H1 (cell line): Measurements from ENCODE around the gene TSSK6. TPM values are rescaled to one million over a fixed set of nuclear protein-coding genes. Genes with fewer than 3 reads are reported as not detected.
A peak's percentile ranks its signal among the peaks of the same experiment; 100 is the strongest.

Source experiments
- CTCF ChIA-PET: fragments of 300-600 bp; sonication (Branson Sonifier 250); formaldehyde crosslinking; loops from one replicate; lab custom pipeline; 2021; ENCODE audit not compliant: partially characterized antibody; lab: Charles Lee
- POLR2A ChIA-PET: fragments of 300-600 bp; sonication (Branson Sonifier 250); formaldehyde crosslinking; loops from one replicate; lab custom pipeline; 2021; ENCODE audit warnings: inconsistent platforms; ENCODE audit not compliant: partially characterized antibody; lab: Charles Lee
- DNase-seq, 2 experiments: peaks; one replicate each; pipeline versions ENCODE4 v3.0.0 to v3.0.0-alpha.2; 2010 to 2022; ENCODE audit warnings: low spot score in 2 of 2, low read depth in 1 of 2, mixed read lengths in 1 of 2
- FAIRE-seq: peaks from 2 replicates; lab custom pipeline; 2011; peaks lifted over from hg19 to GRCh38; lab: Jason Lieb, UNC
- H2AFZ ChIP-seq: 2 replicates; pipeline ENCODE4 v1.8.1; 2012; ENCODE audit warnings: low read length, inconsistent platforms
- H2AK5ac ChIP-seq: 2 replicates; pipeline ENCODE4 v1.6.1; 2013; ENCODE audit warnings: low read depth, low read length
- H2BK120ac ChIP-seq: replicated peaks from 2 replicates; pipeline ENCODE3; 2013; ENCODE audit warnings: low read depth, low read length, inconsistent platforms
- H2BK12ac ChIP-seq: 2 replicates; pipeline ENCODE4 v1.6.1; 2013; ENCODE audit warnings: low read depth, low read length
- H2BK15ac ChIP-seq: 2 replicates; pipeline ENCODE4 v1.6.1; 2013; ENCODE audit warnings: low read length
- H2BK20ac ChIP-seq: 2 replicates; pipeline ENCODE4 v1.6.1; 2013; ENCODE audit warnings: low read length
- H2BK5ac ChIP-seq: 2 replicates; pipeline ENCODE4 v1.6.1; 2013; ENCODE audit warnings: low read depth, low read length
- H3K14ac ChIP-seq: 2 replicates; pipeline ENCODE4 v1.6.1; 2013; ENCODE audit warnings: inconsistent platforms; ENCODE audit not compliant: insufficient read length
- H3K18ac ChIP-seq: 2 replicates; pipeline ENCODE4 v1.6.1; 2013; ENCODE audit warnings: low read length; ENCODE audit errors: extremely low read depth
- H3K23ac ChIP-seq: 2 replicates; pipeline ENCODE4 v1.6.1; 2013; ENCODE audit warnings: inconsistent platforms; ENCODE audit not compliant: insufficient read length
- H3K23me2 ChIP-seq: 2 replicates; pipeline ENCODE4 v1.6.1; 2013; ENCODE audit warnings: low read depth, low read length
- H3K27ac ChIP-seq: 2 replicates; pipeline ENCODE4 v1.6.1; 2011; ENCODE audit warnings: low read depth, low read length, inconsistent platforms
- H3K27me3 ChIP-seq, 4 experiments: replicated peaks in 1 of 4; 1 replicate in 1 of 4; 2 replicates in 3 of 4; pipeline versions ENCODE4 v1.6.1 to v1.8.1; 2011 to 2013; ENCODE audit warnings: low read length in 3 of 4, mild to moderate bottlenecking in 3 of 4, inconsistent platforms in 2 of 4, mixed read lengths in 2 of 4, moderate library complexity in 1 of 4; ENCODE audit not compliant: control insufficient read depth in 3 of 4, insufficient read depth in 3 of 4; ENCODE audit errors: extremely low read depth in 1 of 4
- H3K36me3 ChIP-seq, 4 experiments: 2 replicates each; pipeline versions ENCODE4 v1.6.1 to v1.8.1; 2011 to 2013; ENCODE audit warnings: mild to moderate bottlenecking in 4 of 4, low read length in 3 of 4, moderate library complexity in 2 of 4, control low read depth in 1 of 4, inconsistent platforms in 1 of 4; ENCODE audit not compliant: insufficient read depth in 4 of 4, control insufficient read depth in 2 of 4
- H3K4ac ChIP-seq: replicated peaks from 2 replicates; pipeline ENCODE3; 2013; ENCODE audit warnings: low read length, low read depth, mixed read lengths, inconsistent platforms; ENCODE audit not compliant: insufficient read length
- H3K4me1 ChIP-seq, 4 experiments: replicated peaks in 1 of 4; 1 replicate in 1 of 4; 2 replicates in 3 of 4; pipeline versions ENCODE4 v1.6.1 to v1.8.1; 2011 to 2013; ENCODE audit warnings: low read length in 3 of 4, inconsistent platforms in 2 of 4, mixed read lengths in 1 of 4; ENCODE audit not compliant: insufficient read depth in 4 of 4, control insufficient read depth in 3 of 4
- H3K4me2 ChIP-seq, 2 experiments: 2 replicates each; pipeline versions ENCODE4 v1.6.1 to v1.8.1; 2011 to 2013; ENCODE audit warnings: low read depth in 2 of 2, low read length in 2 of 2, control low read depth in 1 of 2, inconsistent platforms in 1 of 2, mild to moderate bottlenecking in 1 of 2; ENCODE audit not compliant: insufficient read depth in 1 of 2
- H3K4me3 ChIP-seq, 4 experiments: fragments of 200-600, 300-600 bp in 1 of 4; sonication (generic), shearing (Covaris generic), sonication (Bioruptor Twin) in 1 of 4; 2 replicates each; pipeline versions ENCODE4 v1.5.1 to v1.8.1; 2011 to 2016; ENCODE audit warnings: low read length in 4 of 4, low read depth in 3 of 4, control low read depth in 2 of 4, inconsistent platforms in 2 of 4, mild to moderate bottlenecking in 2 of 4, mixed read lengths in 1 of 4, moderate library complexity in 1 of 4; ENCODE audit not compliant: insufficient read depth in 2 of 4; ENCODE audit errors: extremely low read depth in 1 of 4
- H3K56ac ChIP-seq: replicated peaks from 2 replicates; pipeline ENCODE3; 2013; ENCODE audit warnings: low read depth, mild to moderate bottlenecking, mixed read lengths, low read length, inconsistent platforms; ENCODE audit not compliant: insufficient read length
- H3K79me1 ChIP-seq: 2 replicates; pipeline ENCODE4 v1.6.1; 2013; ENCODE audit warnings: low read depth, low read length, control low read depth
- H3K79me2 ChIP-seq, 2 experiments: 2 replicates each; pipeline versions ENCODE4 v1.6.1 to v1.8.1; 2012 to 2013; ENCODE audit warnings: low read length in 2 of 2, mild to moderate bottlenecking in 2 of 2, inconsistent platforms in 1 of 2; ENCODE audit not compliant: insufficient read depth in 2 of 2, control insufficient read depth in 1 of 2
- H3K9ac ChIP-seq, 4 experiments: replicated peaks in 1 of 4; 1 replicate in 1 of 4; 2 replicates in 3 of 4; pipeline versions ENCODE4 v1.6.1 to v1.8.1; 2011 to 2013; ENCODE audit warnings: low read depth in 3 of 4, low read length in 3 of 4, control low read depth in 2 of 4, mild to moderate bottlenecking in 2 of 4, moderate library complexity in 2 of 4, inconsistent platforms in 1 of 4; ENCODE audit errors: extremely low read depth in 1 of 4
- H3K9me3 ChIP-seq, 2 experiments: 2 replicates each; pipeline versions ENCODE4 v1.6.1 to v1.8.1; 2012 to 2013; ENCODE audit warnings: mild to moderate bottlenecking in 2 of 2, moderate library complexity in 2 of 2, control low read depth in 1 of 2, inconsistent platforms in 1 of 2, low read depth in 1 of 2, low read length in 1 of 2, mixed read lengths in 1 of 2; ENCODE audit not compliant: insufficient read depth in 2 of 2
- H4K20me1 ChIP-seq, 2 experiments: replicated peaks in 1 of 2; 2 replicates each; pipeline versions ENCODE3 to v1.8.1; 2011 to 2013; ENCODE audit warnings: inconsistent platforms in 2 of 2, low read length in 2 of 2, mild to moderate bottlenecking in 1 of 2; ENCODE audit not compliant: insufficient read depth in 2 of 2, control insufficient read depth in 1 of 2
- H4K5ac ChIP-seq: 2 replicates; pipeline ENCODE4 v1.6.1; 2013; ENCODE audit warnings: low read length, low read depth, mixed read lengths, inconsistent platforms; ENCODE audit not compliant: insufficient read length
- H4K8ac ChIP-seq: 2 replicates; pipeline ENCODE4 v1.8.0; 2013; ENCODE audit warnings: mild to moderate bottlenecking, moderate library complexity, low read length, inconsistent platforms; ENCODE audit not compliant: insufficient read depth; ENCODE audit errors: extremely low read depth
- H4K91ac ChIP-seq: replicated peaks from 2 replicates; pipeline ENCODE3; 2013; ENCODE audit warnings: low read length, mixed read lengths, inconsistent platforms; ENCODE audit not compliant: insufficient read length
- CBX5 ChIP-seq: fragments of 300-800, 300-1000 bp; sonication (generic); IDR thresholded peaks from 2 replicates; pipeline ENCODE4 v1.7.1; 2016; ENCODE audit warnings: antibody characterized with exemption, low read length, low read depth
- SAP30 ChIP-seq: fragments of 300-600 bp; sonication (generic); IDR thresholded peaks from 2 replicates; pipeline ENCODE4 v1.7.1; 2012; ENCODE audit warnings: low read length, moderate library complexity, mild to moderate bottlenecking, inconsistent platforms; ENCODE audit not compliant: insufficient read depth, insufficient replicate concordance
- SIX5 ChIP-seq: IDR thresholded peaks from 2 replicates; pipeline ENCODE4 v1.6.1; 2011; ENCODE audit warnings: mild to moderate bottlenecking, low read depth, low read length
- SP1 ChIP-seq: IDR thresholded peaks from 2 replicates; pipeline ENCODE4 v1.6.1; 2011; ENCODE audit warnings: low read depth, low read length
- SP4 ChIP-seq: IDR thresholded peaks from 2 replicates; pipeline ENCODE4 v1.6.1; 2012; ENCODE audit warnings: low read length, inconsistent platforms
- WGBS, 2 experiments: shearing (Covaris generic) in 1 of 2; methylation state at CpG; one replicate each; pipeline versions ENCODE4 v1.1.6 to v1.1.7; 2013 to 2015; ENCODE audit warnings: low lambda C conversion rate in 2 of 2, mixed read lengths in 2 of 2, inconsistent platforms in 1 of 2, low coverage in 1 of 2, missing lambda C conversion rate in 1 of 2; ENCODE audit not compliant: insufficient replicate concordance in 2 of 2, insufficient coverage in 1 of 2, insufficient read length in 1 of 2; ENCODE audit errors: extremely low coverage in 1 of 2, missing lambda C conversion rate in 1 of 2; 5-methylcytosine and 5-hydroxymethylcytosine counted together
- polyA plus RNA-seq, 7 experiments: library from polyadenylated mRNA; depleted of rRNA in 3 of 7; stranded (reverse) in 5 of 7; unstranded in 2 of 7; fragments of >200 nt in 5 of 7; fragments of 200-250 nt in 2 of 7; gene quantifications; 1 replicate in 5 of 7; 2 replicates in 1 of 7; 4 replicates in 1 of 7; pipeline versions ENCODE4 v1.2.1 to v1.2.3, GENCODE V29; 2011 to 2013; ENCODE audit warnings: missing spikeins in 2 of 7, mixed read lengths in 2 of 7
- total RNA-seq: library from RNA; stranded (reverse); fragmentation: NEBNext Ultra II Directional; extraction: Animal tissue kit (Norgen Biotek cat#: 25700); gene quantifications from 2 replicates; pipeline ENCODE4 v1.2.1, GENCODE V29; 2021

Gene TSSK6
- total and polyA plus RNA-seq, 2 of the 8 experiments (the other 6 are each of a cell fraction or from before 2014, with no cell fraction given), result 3.6 to 7.8 TPM

GRCh38 chr19:19513682-19514081, 1.7 kb downstream of the TSSK6 start:
- Histone ChIP-seq H3K4me2 (no peak overlapping the region), H3K4ac (no peak overlapping the region), H3K18ac (no peak overlapping the region), H3K27me3 (no peaks in the 10 kb centered on the region; a peak in 1 of 7 replicates), H2BK120ac (no peak overlapping the region), H2BK5ac (no peak overlapping the region), H3K56ac (no peak overlapping the region), H2BK15ac (no peak overlapping the region), H4K20me1 (no peaks in the 10 kb centered on the region), H3K79me1 (peaks cover 4% of the 10 kb centered on the region; the same call in 1 of the 2 replicates), H3K36me3 (no peaks in the 10 kb centered on the region; a peak in 1 of 8 replicates), H3K23ac (no peak overlapping the region), H4K8ac (peak overlapping the region; percentile 14; the same call in 1 of the 2 replicates), H3K14ac (no peak overlapping the region), H3K27ac (no peak overlapping the region), H2AFZ (no peak overlapping the region), H3K9ac (no peak overlapping the region), H2BK12ac (no peak overlapping the region), H3K4me3 (no peak overlapping the region), H4K91ac (no peak overlapping the region), H2BK20ac (no peak overlapping the region), H3K79me2 (peaks cover 0 to 20% of the 10 kb centered on the region in 2 experiments; a peak in 2 of 4 replicates), H3K9me3 (no peaks in the 10 kb centered on the region), H4K5ac (no peak overlapping the region), H2AK5ac (no peak overlapping the region), H3K4me1 (peaks cover 0 to 2% (median 0%) of the 10 kb centered on the region in 4 experiments; a peak in 1 of 7 replicates), H3K23me2 (peaks cover 4% of the 10 kb centered on the region; the same call in 1 of the 2 replicates)
- CTCF ChIA-PET, result interaction anchor here (1.0 to 3.2 kb wide), 4 partner anchors 16 to 147 kb away, joined by 4 to 10 read pairs (median 7); no protein-coding TSS in a partner anchor
- no peak for TF ChIP-seq SAP30
- no peak for TF ChIP-seq SP4
- TF ChIP-seq CBX5, result no peak
- no peak for TF ChIP-seq SIX5
- no peak for TF ChIP-seq SP1
- DNase-seq (no peak), FAIRE-seq (no peak)
- WGBS, 2 experiments, result 96% methylated on average over 17 of the region's 17 CpGs; no CpG with 5 or more reads in 1 of the 2 experiments
- POLR2A ChIA-PET, result interaction anchor here (0.8 to 2.3 kb wide), 3 partner anchors 9 to 108 kb away, joined by 3 to 7 read pairs (median 4); partner anchors contain the start of gene GATAD2A
